ENCODE measurements around the gene BNC1. TPM values are rescaled to one million over a fixed set of nuclear protein-coding genes. Genes with fewer than 3 reads are reported as not detected.
"Not testable (repeated sequence)": the region's sequence is repeated elsewhere in the genome, so short reads cannot be mapped to it uniquely, and the experiment has no call there.

Gene BNC1
- total RNA-seq, 2 donors from 2014 or later, result not detected

- Mint-ChIP-seq H3K9me3 (no peaks in the 10 kb centered on the region), H3K27ac (no peak overlapping the region), H3K36me3 (peaks cover 0 to 11% of the 10 kb centered on the region in 2 donors)
- ATAC-seq, result no peak
- DNase-seq (ENCODE audit: low spot score in 2 of 2), result no peak
These were observed 2.3 kb downstream of the BNC1 start for GRCh38 chr15:83282141-83282540.

GRCh38 chr15:83278191-83278590, 6.3 kb downstream of the BNC1 start:
- ATAC-seq (peak in 1 of 2 donors; percentile 84), DNase-seq (ENCODE audit: low spot score in 2 of 2) (no peak)
- no peak overlapping the region for H3K27ac Mint-ChIP-seq
- no peaks in the 10 kb centered on the region for H3K9me3 Mint-ChIP-seq
- H3K36me3 Mint-ChIP-seq, result peaks cover 4 to 7% of the 10 kb centered on the region in 2 donors

GRCh38 chr15:83276661-83277060, 7.8 kb downstream of the BNC1 start:
- Mint-ChIP-seq H3K9me3 (no peaks in the 10 kb centered on the region), H3K36me3 (peaks cover 0 to 7% of the 10 kb centered on the region in 2 donors), H3K27ac (no peak overlapping the region)
- ATAC-seq (peak; percentile 61 to 83), DNase-seq (ENCODE audit: low spot score in 2 of 2) (no peak)

GRCh38 chr15:83275412-83275811, 9.1 kb downstream of the BNC1 start:
- no peak for ATAC-seq
- H3K9me3 Mint-ChIP-seq, result no peaks in the 10 kb centered on the region
- no peak overlapping the region for H3K27ac Mint-ChIP-seq
- H3K36me3 Mint-ChIP-seq, result peaks cover 0 to 7% of the 10 kb centered on the region in 2 donors
- no peak for DNase-seq (ENCODE audit: low spot score in 2 of 2)

- Mint-ChIP-seq H3K27ac (no peak overlapping the region), H3K9me3 (no peaks in the 10 kb centered on the region), H3K36me3 (peaks cover 0 to 7% of the 10 kb centered on the region in 2 donors)
- ATAC-seq (no peak), DNase-seq (ENCODE audit: low spot score in 2 of 2) (no peak)
These were observed 14.3 kb downstream of the BNC1 start for GRCh38 chr15:83270176-83270575.

GRCh38 chr15:83268147-83268546, 16.3 kb downstream of the BNC1 start:
- no peak for ATAC-seq
- no peak for DNase-seq (ENCODE audit: low spot score in 2 of 2)
- Mint-ChIP-seq H3K36me3 (no peaks in the 10 kb centered on the region), H3K9me3 (no peaks in the 10 kb centered on the region), H3K27ac (no peak overlapping the region)

- ATAC-seq, result no peak
- DNase-seq (ENCODE audit: low spot score in 2 of 2), result no peak
- Mint-ChIP-seq H3K36me3 (no peaks in the 10 kb centered on the region), H3K9me3 (no peaks in the 10 kb centered on the region), H3K27ac (no peak overlapping the region)
These were observed 21.7 kb downstream of the BNC1 start for GRCh38 chr15:83262594-83263315.

GRCh38 chr15:83262181-83262580, 22.3 kb downstream of the BNC1 start:
- H3K27ac Mint-ChIP-seq; DNase-seq (ENCODE audit: low spot score in 2 of 2); H3K36me3 Mint-ChIP-seq; ATAC-seq; H3K9me3 Mint-ChIP-seq: not testable (repeated sequence)

GRCh38 chr15:83250781-83251180, 33.7 kb downstream of the BNC1 start:
- Mint-ChIP-seq H3K9me3 (no peaks in the 10 kb centered on the region), H3K27ac (no peak overlapping the region), H3K36me3 (no peaks in the 10 kb centered on the region)
- ATAC-seq (no peak), DNase-seq (ENCODE audit: low spot score in 2 of 2) (no peak)

- Mint-ChIP-seq H3K9me3 (no peaks in the 10 kb centered on the region), H3K27ac (no peak overlapping the region), H3K36me3 (no peaks in the 10 kb centered on the region)
- ATAC-seq (no peak), DNase-seq (ENCODE audit: low spot score in 2 of 2) (no peak)
These were observed 35.5 kb downstream of the BNC1 start for GRCh38 chr15:83249030-83249343.

- Mint-ChIP-seq H3K36me3 (no peaks in the 10 kb centered on the region), H3K27ac (no peak overlapping the region), H3K9me3 (no peaks in the 10 kb centered on the region)
- ATAC-seq (no peak), DNase-seq (ENCODE audit: low spot score in 2 of 2) (peak in 1 of 2 donors; percentile 40)
These were observed 36.1 kb downstream of the BNC1 start for GRCh38 chr15:83248151-83249029.

- ATAC-seq, result no peak
- DNase-seq (ENCODE audit: low spot score in 2 of 2), result no peak
- peaks cover 0 to 3% of the 10 kb centered on the region in 2 donors for H3K9me3 Mint-ChIP-seq
- H3K27ac Mint-ChIP-seq, result no peak overlapping the region
- no peaks in the 10 kb centered on the region for H3K36me3 Mint-ChIP-seq
These were observed 40.8 kb downstream of the BNC1 start for GRCh38 chr15:83243634-83244033.

GRCh38 chr15:83230242-83230641, 54.2 kb downstream of the BNC1 start:
- no peak overlapping the region for H3K27ac Mint-ChIP-seq
- H3K36me3 Mint-ChIP-seq, result no peaks in the 10 kb centered on the region
- DNase-seq (ENCODE audit: low spot score in 2 of 2) (no peak), ATAC-seq (no peak)
- H3K9me3 Mint-ChIP-seq, result no peaks in the 10 kb centered on the region

GRCh38 chr15:83225449-83225848, 59.0 kb downstream of the BNC1 start:
- DNase-seq (ENCODE audit: low spot score in 2 of 2), result no peak
- peaks cover 0 to 6% of the 10 kb centered on the region in 2 donors for H3K36me3 Mint-ChIP-seq
- no peak for ATAC-seq
- no peak overlapping the region for H3K27ac Mint-ChIP-seq
- H3K9me3 Mint-ChIP-seq, result no peaks in the 10 kb centered on the region

- ATAC-seq; H3K36me3 Mint-ChIP-seq; H3K9me3 Mint-ChIP-seq; H3K27ac Mint-ChIP-seq; DNase-seq (ENCODE audit: low spot score in 2 of 2): not testable (repeated sequence)
These were observed 62.7 kb downstream of the BNC1 start for GRCh38 chr15:83221781-83222180.

GRCh38 chr15:83219026-83219425, 65.4 kb downstream of the BNC1 start:
- DNase-seq (ENCODE audit: low spot score in 2 of 2), result no peak
- Mint-ChIP-seq H3K36me3 (peaks cover 10% of the 10 kb centered on the region in 2 donors), H3K27ac (no peak overlapping the region), H3K9me3 (peaks cover 0 to 9% of the 10 kb centered on the region in 2 donors)
- ATAC-seq, result no peak

- H3K36me3 Mint-ChIP-seq, result peaks cover 4 to 10% of the 10 kb centered on the region in 2 donors
- DNase-seq (ENCODE audit: low spot score in 2 of 2), result no peak
- H3K9me3 Mint-ChIP-seq, result peaks cover 0 to 14% of the 10 kb centered on the region in 2 donors
- ATAC-seq, result no peak
- no peak overlapping the region for H3K27ac Mint-ChIP-seq
These were observed 69.2 kb downstream of the BNC1 start for GRCh38 chr15:83215306-83215705.
